HCT116 (cell line): ENCODE measurements around the gene MICAL3.

Source experiments
- CEBPB ChIP-seq: IDR thresholded peaks from 2 replicates; pipeline ENCODE4 v1.6.1; 2012; ENCODE audit warnings: low read depth
- JUND ChIP-seq: IDR thresholded peaks from 2 replicates; pipeline ENCODE4 v1.6.1; 2012
- POLR2A ChIP-seq: IDR thresholded peaks from 2 replicates; pipeline ENCODE4 v1.7.0; 2011; ENCODE audit warnings: borderline replicate concordance; ENCODE audit not compliant: insufficient read depth, insufficient read length; ENCODE audit errors: extremely low read depth
- SIN3A ChIP-seq: IDR thresholded peaks from 2 replicates; pipeline ENCODE4 v1.6.1; 2012; ENCODE audit warnings: low read depth
- TF ChIP-seq, protein P1 (sequence below), 3 experiments: fragments of 200-600 bp in 1 of 3; sonication (generic) in 1 of 3; IDR thresholded peaks in 2 of 3; conservative IDR thresholded peaks in 1 of 3; 2 replicates each; pipeline ENCODE4 v1.5.1; 2012 to 2017; ENCODE audit warnings: low read depth in 2 of 3, low read length in 2 of 3, antibody characterized with exemption in 1 of 3, borderline replicate concordance in 1 of 3, control low read depth in 1 of 3, mild to moderate bottlenecking in 1 of 3, mixed read lengths in 1 of 3, mixed run types in 1 of 3, moderate library complexity in 1 of 3; ENCODE audit not compliant: insufficient read depth in 1 of 3
- TF ChIP-seq, protein P2 (sequence below): IDR thresholded peaks from 2 replicates; pipeline ENCODE4 v1.6.1; 2011; ENCODE audit warnings: mild to moderate bottlenecking, low read length, moderate library complexity; ENCODE audit not compliant: insufficient replicate concordance; ENCODE audit errors: extremely low read depth

DNA sequence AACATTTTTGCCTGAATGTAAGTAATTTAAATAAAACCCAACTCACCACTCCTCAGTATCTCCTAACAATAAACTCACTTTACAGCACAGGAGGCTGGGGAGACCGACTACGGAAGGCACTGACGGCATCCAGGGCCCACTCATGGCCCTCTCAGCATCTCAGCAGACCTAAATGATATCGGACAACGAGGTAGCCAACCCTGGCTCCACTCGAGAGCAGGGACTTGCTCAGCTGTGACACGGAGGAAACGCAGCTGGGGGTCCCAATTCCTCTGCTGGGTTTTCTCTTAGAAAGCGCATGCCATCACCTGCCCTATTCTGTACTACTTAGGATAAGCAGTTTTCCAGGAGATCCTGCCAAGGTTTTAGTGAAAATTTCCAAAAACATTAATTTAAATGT is 141.0 kb downstream of the MICAL3 start:
- TF ChIP-seq SIN3A (no peak), JUND (no peak), CEBPB (no peak), POLR2A (no peak)
- TF ChIP-seq, protein P1, sequence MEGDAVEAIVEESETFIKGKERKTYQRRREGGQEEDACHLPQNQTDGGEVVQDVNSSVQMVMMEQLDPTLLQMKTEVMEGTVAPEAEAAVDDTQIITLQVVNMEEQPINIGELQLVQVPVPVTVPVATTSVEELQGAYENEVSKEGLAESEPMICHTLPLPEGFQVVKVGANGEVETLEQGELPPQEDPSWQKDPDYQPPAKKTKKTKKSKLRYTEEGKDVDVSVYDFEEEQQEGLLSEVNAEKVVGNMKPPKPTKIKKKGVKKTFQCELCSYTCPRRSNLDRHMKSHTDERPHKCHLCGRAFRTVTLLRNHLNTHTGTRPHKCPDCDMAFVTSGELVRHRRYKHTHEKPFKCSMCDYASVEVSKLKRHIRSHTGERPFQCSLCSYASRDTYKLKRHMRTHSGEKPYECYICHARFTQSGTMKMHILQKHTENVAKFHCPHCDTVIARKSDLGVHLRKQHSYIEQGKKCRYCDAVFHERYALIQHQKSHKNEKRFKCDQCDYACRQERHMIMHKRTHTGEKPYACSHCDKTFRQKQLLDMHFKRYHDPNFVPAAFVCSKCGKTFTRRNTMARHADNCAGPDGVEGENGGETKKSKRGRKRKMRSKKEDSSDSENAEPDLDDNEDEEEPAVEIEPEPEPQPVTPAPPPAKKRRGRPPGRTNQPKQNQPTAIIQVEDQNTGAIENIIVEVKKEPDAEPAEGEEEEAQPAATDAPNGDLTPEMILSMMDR (IDR thresholded peaks at IDR 0.05 in 2 of 3, conservative IDR thresholded peaks at IDR 0.05 in 1 of 3; ENCODE audit: borderline replicate concordance in 1 of 3, insufficient read depth in 1 of 3, low read depth in 2 of 3, low read length in 2 of 3), result no peak
- TF ChIP-seq, protein P2, sequence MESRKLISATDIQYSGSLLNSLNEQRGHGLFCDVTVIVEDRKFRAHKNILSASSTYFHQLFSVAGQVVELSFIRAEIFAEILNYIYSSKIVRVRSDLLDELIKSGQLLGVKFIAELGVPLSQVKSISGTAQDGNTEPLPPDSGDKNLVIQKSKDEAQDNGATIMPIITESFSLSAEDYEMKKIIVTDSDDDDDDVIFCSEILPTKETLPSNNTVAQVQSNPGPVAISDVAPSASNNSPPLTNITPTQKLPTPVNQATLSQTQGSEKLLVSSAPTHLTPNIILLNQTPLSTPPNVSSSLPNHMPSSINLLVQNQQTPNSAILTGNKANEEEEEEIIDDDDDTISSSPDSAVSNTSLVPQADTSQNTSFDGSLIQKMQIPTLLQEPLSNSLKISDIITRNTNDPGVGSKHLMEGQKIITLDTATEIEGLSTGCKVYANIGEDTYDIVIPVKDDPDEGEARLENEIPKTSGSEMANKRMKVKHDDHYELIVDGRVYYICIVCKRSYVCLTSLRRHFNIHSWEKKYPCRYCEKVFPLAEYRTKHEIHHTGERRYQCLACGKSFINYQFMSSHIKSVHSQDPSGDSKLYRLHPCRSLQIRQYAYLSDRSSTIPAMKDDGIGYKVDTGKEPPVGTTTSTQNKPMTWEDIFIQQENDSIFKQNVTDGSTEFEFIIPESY, result no peak
